CD4-positive, alpha-beta memory T cell (primary cell): ENCODE data around the gene SEPTIN3. TPM values are rescaled to one million over a fixed set of nuclear protein-coding genes. Genes with fewer than 3 reads are reported as not detected.
A peak's percentile ranks its signal among the peaks of the same experiment; 100 is the strongest.

Experiments used
- CTCF ChIA-PET: fragments of 350-600 bp; sonication (Branson Sonifier 250); formaldehyde crosslinking; loops from one replicate; lab custom pipeline; 2021; ENCODE audit warnings: inconsistent platforms; ENCODE audit not compliant: partially characterized antibody; lab: Charles Lee
- POLR2A ChIA-PET: fragments of 350-600 bp; sonication (Branson Sonifier 250); formaldehyde crosslinking; loops from one replicate; lab custom pipeline; 2021; ENCODE audit not compliant: partially characterized antibody; lab: Charles Lee
- DNase-seq, 5 donors: peaks; one replicate each; pipeline versions ENCODE4 v3.0.0 to v3.0.0-alpha.2; 2020 to 2022; ENCODE audit warnings: mixed read lengths in 1 of 5
- H3K27ac ChIP-seq: one replicate; pipeline ENCODE4 v1.7.0; 2013; ENCODE audit warnings: low read depth, low read length
- H3K27me3 ChIP-seq: 2 replicates; pipeline ENCODE4 v1.7.0; 2013; ENCODE audit warnings: mild to moderate bottlenecking, low read length, moderate library complexity; ENCODE audit not compliant: insufficient read depth
- H3K36me3 ChIP-seq: 2 replicates; pipeline ENCODE4 v1.7.0; 2013; ENCODE audit warnings: mild to moderate bottlenecking, low read length, moderate library complexity; ENCODE audit not compliant: insufficient read depth
- H3K4me1 ChIP-seq: 2 replicates; pipeline ENCODE4 v1.7.0; 2013; ENCODE audit warnings: mild to moderate bottlenecking, low read length, moderate library complexity; ENCODE audit not compliant: insufficient read depth
- H3K4me3 ChIP-seq, 2 donors: one replicate each; pipeline ENCODE4 v1.7.0; 2013; ENCODE audit warnings: low read length in 2 of 2, mild to moderate bottlenecking in 1 of 2
- H3K9me3 ChIP-seq, 2 donors: one replicate each; pipeline ENCODE4 v1.7.0; 2013; ENCODE audit warnings: low read length in 2 of 2, control low read depth in 1 of 2; ENCODE audit not compliant: control insufficient read depth in 1 of 2
- H3K27ac Mint-ChIP-seq, 7 donors: one replicate each; pipeline ENCODE4 v1.8.0; 2020 to 2021; ENCODE audit warnings: mixed read lengths in 7 of 7, mild to moderate bottlenecking in 6 of 7, inconsistent platforms in 3 of 7, moderate library complexity in 3 of 7
- H3K27me3 Mint-ChIP-seq, 2 donors: one replicate each; pipeline ENCODE4 v1.8.0; 2020 to 2021; ENCODE audit warnings: mixed read lengths in 2 of 2
- H3K36me3 Mint-ChIP-seq, 2 donors: one replicate each; pipeline ENCODE4 v1.8.0; 2020 to 2021; ENCODE audit warnings: mixed read lengths in 2 of 2, inconsistent platforms in 1 of 2, mild to moderate bottlenecking in 1 of 2
- H3K4me1 Mint-ChIP-seq, 4 donors: one replicate each; pipeline ENCODE4 v1.8.0; 2020 to 2021; ENCODE audit warnings: mixed read lengths in 4 of 4, mild to moderate bottlenecking in 1 of 4
- H3K4me3 Mint-ChIP-seq, 8 donors: one replicate each; pipeline ENCODE4 v1.8.0; 2020 to 2021; ENCODE audit warnings: mixed read lengths in 8 of 8, mild to moderate bottlenecking in 7 of 8, moderate library complexity in 6 of 8, inconsistent platforms in 3 of 8
- H3K9me3 Mint-ChIP-seq, 8 donors: one replicate each; pipeline ENCODE4 v1.8.0; 2020 to 2021; ENCODE audit warnings: mixed read lengths in 8 of 8, mild to moderate bottlenecking in 5 of 8, inconsistent platforms in 3 of 8, moderate library complexity in 1 of 8
- intact Hi-C: fragments of 100-400 bp; cut with micrococcal nuclease; formaldehyde crosslinking; loops from one replicate; pipeline ENCODE4 v1.15.1; 2023
- polyA plus RNA-seq, 2 donors: library from polyadenylated mRNA; unstranded; fragments of 300-500 nt; fragmentation: Illumina TruSeq; gene quantifications; one replicate each; pipeline ENCODE4 v1.2.3, GENCODE V29; 2021
- total RNA-seq, 2 experiments: library from RNA; stranded (reverse); gene quantifications; one replicate each; pipeline ENCODE4 v1.2.3, GENCODE V29; 2021

SEPTIN3 gene
- total and polyA plus RNA-seq, 4 experiments from 2014 or later: 0.36 to 0.81 TPM; not detected in 2

GRCh38 chr22:41934284-41935014 is 34.8 kb upstream of the SEPTIN3 start:
- Mint-ChIP-seq H3K4me1 (peaks cover 13 to 23% (median 18%) of the 10 kb centered on the region in 4 donors), H3K9me3 (peaks cover 0 to 4% (median 0%) of the 10 kb centered on the region in 8 donors), H3K36me3 (no peaks in the 10 kb centered on the region), H3K27me3 (no peaks in the 10 kb centered on the region), H3K27ac (peak overlapping the region in 4 of 7 donors; percentile 12 to 66 (median 48)), H3K4me3 (no peak overlapping the region)
- DNase-seq: no peak
- Histone ChIP-seq H3K36me3 (no peaks in the 10 kb centered on the region), H3K9me3 (no peaks in the 10 kb centered on the region), H3K4me1 (peaks cover 19% of the 10 kb centered on the region), H3K27me3 (no peaks in the 10 kb centered on the region), H3K27ac (no peak overlapping the region), H3K4me3 (no peak overlapping the region)
- ChIA-PET CTCF (interaction anchor here (0.8 to 8.0 kb wide), 3 partner anchors 8 to 237 kb away, joined by 3 to 115 read pairs (median 6); partner anchors contain the start of gene TNFRSF13C), POLR2A (interaction anchor here (1.1 to 1.7 kb wide), 3 partner anchors 8 to 153 kb away, joined by 4 to 8 read pairs (median 5); partner anchors contain the start of genes SREBF2 and TNFRSF13C)
- intact Hi-C loops: no loop called here

GRCh38 chr22:41935015-41935351 is 34.3 kb upstream of the SEPTIN3 start:
- ChIA-PET CTCF (interaction anchor here (0.8 to 8.0 kb wide), 3 partner anchors 9 to 238 kb away, joined by 3 to 115 read pairs (median 6); partner anchors contain the start of gene TNFRSF13C), POLR2A (interaction anchor here (1.1 to 1.7 kb wide), 3 partner anchors 9 to 154 kb away, joined by 4 to 8 read pairs (median 5); partner anchors contain the start of genes SREBF2 and TNFRSF13C)
- no peak for DNase-seq
- peaks cover 21% of the 10 kb centered on the region for H3K4me1 ChIP-seq
- Mint-ChIP-seq H3K9me3 (peaks cover 0 to 7% (median 0%) of the 10 kb centered on the region in 8 donors), H3K27ac (peak overlapping the region in 1 of 7 donors; percentile 53), H3K4me1 (peaks cover 18 to 29% (median 23%) of the 10 kb centered on the region in 4 donors), H3K36me3 (peaks cover 0 to 2% of the 10 kb centered on the region in 2 donors), H3K27me3 (no peaks in the 10 kb centered on the region), H3K4me3 (no peak overlapping the region)
- H3K27ac ChIP-seq: no peak overlapping the region
- intact Hi-C loops: no loop called here
- no peaks in the 10 kb centered on the region for H3K9me3 ChIP-seq
- H3K36me3 ChIP-seq: no peaks in the 10 kb centered on the region
- H3K4me3 ChIP-seq: no peak overlapping the region
- no peaks in the 10 kb centered on the region for H3K27me3 ChIP-seq

- peak overlapping the region in 2 of 7 donors; percentile 27 to 56 for H3K27ac Mint-ChIP-seq
- no peak overlapping the region for H3K27ac ChIP-seq
- H3K4me3 Mint-ChIP-seq: no peak overlapping the region
Measured at GRCh38 chr22:41935509-41935908, 33.7 kb upstream of the SEPTIN3 start.

GRCh38 chr22:41936894-41937169 is 32.4 kb upstream of the SEPTIN3 start:
- Mint-ChIP-seq H3K4me1 (peaks cover 31 to 47% (median 37%) of the 10 kb centered on the region in 4 donors), H3K27me3 (no peaks in the 10 kb centered on the region), H3K4me3 (peak overlapping the region in 1 of 8 donors; percentile 25), H3K9me3 (peaks cover 0 to 9% (median 0%) of the 10 kb centered on the region in 8 donors), H3K36me3 (peaks cover 0 to 7% of the 10 kb centered on the region in 2 donors), H3K27ac (peak overlapping the region in 3 of 7 donors; percentile 15 to 98 (median 72))
- H3K36me3 ChIP-seq: no peaks in the 10 kb centered on the region
- H3K4me3 ChIP-seq: no peak overlapping the region
- no peaks in the 10 kb centered on the region for H3K27me3 ChIP-seq
- H3K4me1 ChIP-seq: peaks cover 34% of the 10 kb centered on the region
- no peak for DNase-seq
- ChIA-PET CTCF (interaction anchor here (1.1 to 8.0 kb wide), 2 partner anchors 11 to 240 kb away, joined by 5 to 115 read pairs; partner anchors contain the start of gene TNFRSF13C), POLR2A (interaction anchor here (1.0 to 6.4 kb wide), 4 partner anchors 11 to 136 kb away, joined by 4 to 223 read pairs (median 6); partner anchors contain the start of genes CCDC134, SREBF2 and TNFRSF13C)
- intact Hi-C loops: no loop called here
- H3K9me3 ChIP-seq: no peaks in the 10 kb centered on the region
- no peak overlapping the region for H3K27ac ChIP-seq

More at GRCh38 chr22:41935509-41935908, 33.7 kb upstream of the SEPTIN3 start:
- DNase-seq: no peak
- CTCF ChIA-PET: interaction anchor here (1.9 to 8.0 kb wide), 2 partner anchors 10 to 238 kb away, joined by 6 to 115 read pairs; partner anchors contain the start of gene TNFRSF13C
- intact Hi-C loops: no loop called here
- H3K36me3 ChIP-seq: no peaks in the 10 kb centered on the region
- H3K36me3 Mint-ChIP-seq: peaks cover 0 to 5% of the 10 kb centered on the region in 2 donors
- H3K27me3 Mint-ChIP-seq: no peaks in the 10 kb centered on the region
- H3K4me1 ChIP-seq: peaks cover 23% of the 10 kb centered on the region
- H3K27me3 ChIP-seq: no peaks in the 10 kb centered on the region
- H3K4me1 Mint-ChIP-seq: peaks cover 20 to 34% (median 27%) of the 10 kb centered on the region in 4 donors
- POLR2A ChIA-PET: interaction anchor here (1.5 to 6.4 kb wide), 3 partner anchors 9 to 16 kb away, joined by 5 to 223 read pairs (median 8); partner anchors contain the start of gene TNFRSF13C
- H3K9me3 Mint-ChIP-seq: peaks cover 0 to 9% (median 0%) of the 10 kb centered on the region in 8 donors
- no peak overlapping the region for H3K4me3 ChIP-seq
- H3K9me3 ChIP-seq: no peaks in the 10 kb centered on the region

- peak overlapping the region in 1 of 2 donors; percentile 41 for H3K4me3 ChIP-seq
- Mint-ChIP-seq H3K27ac (peak overlapping the region; percentile 98 to 100 (median 100)), H3K36me3 (peaks cover 0 to 7% of the 10 kb centered on the region in 2 donors), H3K4me1 (peaks cover 31 to 55% (median 40%) of the 10 kb centered on the region in 4 donors), H3K4me3 (peak overlapping the region; percentile 78 to 98 (median 92)), H3K9me3 (peaks cover 0 to 9% (median 0%) of the 10 kb centered on the region in 8 donors), H3K27me3 (no peaks in the 10 kb centered on the region)
- H3K27me3 ChIP-seq: no peaks in the 10 kb centered on the region
- H3K4me1 ChIP-seq: peaks cover 34% of the 10 kb centered on the region
- ChIA-PET CTCF (interaction anchor here (0.5 to 8.0 kb wide), 42 partner anchors 8 to 505 kb away, joined by 3 to 143 read pairs (median 5); partner anchors contain the start of genes CCDC134, MEI1, PMM1 and SNU13), POLR2A (interaction anchor here (0.7 to 6.4 kb wide), 54 partner anchors 10 to 989 kb away, joined by 3 to 223 read pairs (median 5); partner anchors contain the start of genes ACO2, CCDC134, DESI1 and MEI1)
- intact Hi-C loops: loop anchor here (1.0 to 5.0 kb wide), 6 partner anchors 14 to 473 kb away; partner anchors contain the start of genes ACO2, DESI1, PHF5A and SNU13
- peak overlapping the region; percentile 95 for H3K27ac ChIP-seq
- DNase-seq: peak; percentile 96 to 100 (median 99)
- no peaks in the 10 kb centered on the region for H3K9me3 ChIP-seq
- no peaks in the 10 kb centered on the region for H3K36me3 ChIP-seq
Measured at GRCh38 chr22:41939981-41940831, 29.0 kb upstream of the SEPTIN3 start.
